Testis (tissue), 3 donors: ENCODE results near the gene CD72. TPM values are rescaled to one million over a fixed set of nuclear protein-coding genes. Genes with fewer than 3 reads are reported as not detected.

Source experiments
- DNase-seq: peaks from one replicate; pipeline ENCODE4 v3.0.0-alpha.2; 2019
- H3K27ac ChIP-seq, 2 donors: fragments of 200-600 bp; sonication (generic); one replicate each; pipeline ENCODE4 v1.5.1; 2019
- H3K27me3 ChIP-seq: fragments of 200-600 bp; sonication (generic); one replicate; pipeline ENCODE4 v1.5.1; 2019
- H3K36me3 ChIP-seq: fragments of 200-600 bp; sonication (generic); one replicate; pipeline ENCODE4 v1.5.1; 2017; ENCODE audit warnings: low read depth; ENCODE audit errors: missing control alignments
- H3K4me1 ChIP-seq: fragments of 200-600 bp; sonication (generic); one replicate; pipeline ENCODE4 v1.5.1; 2019
- H3K4me3 ChIP-seq, 2 donors: fragments of 200-600 bp; sonication (generic); one replicate each; pipeline ENCODE4 v1.5.1; 2017 to 2019
- H3K9me3 ChIP-seq: fragments of 200-600 bp; sonication (generic); one replicate; pipeline ENCODE4 v1.5.1; 2017
- POLR2A ChIP-seq: fragments of 450-650 bp; IDR thresholded peaks from one replicate; pipeline ENCODE4 v1.6.1; 2017; ENCODE audit warnings: antibody characterized with exemption, mild to moderate bottlenecking, moderate library complexity
- WGBS, 2 donors: methylation state at CpG; one replicate each; pipeline ENCODE4 v1.1.5; 2018; 5-methylcytosine and 5-hydroxymethylcytosine counted together
- intact Hi-C: fragments of 100-400 bp; cut with DNase I; formaldehyde crosslinking; loops from one replicate; pipeline ENCODE4 v1.15.1; 2023; ENCODE audit warnings: low total_unique reads
- polyA plus RNA-seq: library from polyadenylated mRNA; stranded (reverse); fragments of 350-450 nt; fragmentation: Illumina TruSeq; extraction: RNeasy Lipid Tissue Mini Kit (QIAGEN cat#74804); gene quantifications from one replicate; pipeline ENCODE4 v1.2.3, GENCODE V29; 2014; ENCODE audit warnings: low read depth, low replicate concordance; ENCODE audit not compliant: insufficient read depth
- total RNA-seq, 2 donors: library from RNA; depleted of rRNA; stranded (reverse); fragments of >200 nt; gene quantifications; one replicate each; pipeline ENCODE4 v1.2.3, GENCODE V29; 2016
- TF ChIP-seq, protein P1 (sequence below), 3 experiments: fragments of 450-650 bp in 2 of 3; fragments of 200-600 bp in 1 of 3; sonication (generic) in 1 of 3; IDR thresholded peaks; one replicate each; pipeline ENCODE4 v1.5.1; 2016 to 2019; ENCODE audit warnings: antibody characterized with exemption in 3 of 3, mild to moderate bottlenecking in 2 of 3, moderate library complexity in 1 of 3

CD72 gene
- total and polyA plus RNA-seq, 3 donors from 2014 or later: 0.63 to 3.2 (median 0.99) TPM

DNA sequence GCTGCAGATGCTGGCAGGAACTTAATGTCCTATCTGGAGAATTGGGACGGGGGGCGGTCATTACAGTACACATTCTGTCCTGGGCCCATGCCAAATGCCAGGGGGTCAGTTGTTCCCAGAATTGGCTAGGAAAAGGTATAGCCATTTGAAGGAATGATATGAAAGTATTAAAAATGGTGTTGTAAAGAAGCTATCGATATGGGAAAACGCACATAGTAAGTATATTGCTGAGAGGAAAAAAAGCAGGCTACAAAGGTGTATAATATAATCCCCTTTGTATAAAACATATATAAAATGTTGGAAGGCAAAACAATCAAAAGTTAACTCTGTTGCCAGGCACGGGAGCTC, 47.2 kb upstream of the CD72 start:
- no peaks in the 10 kb centered on the region for H3K36me3 ChIP-seq
- intact Hi-C loops: loop anchor here (10.0 kb wide), 1 partner anchor 59 kb away; no protein-coding TSS in a partner anchor
- DNase-seq: no peak
- no peaks in the 10 kb centered on the region for H3K27me3 ChIP-seq
- no peaks in the 10 kb centered on the region for H3K9me3 ChIP-seq
- H3K4me3 ChIP-seq: peak overlapping the region; percentile 53 to 63
- no peak for TF ChIP-seq POLR2A
- TF ChIP-seq, protein P1, sequence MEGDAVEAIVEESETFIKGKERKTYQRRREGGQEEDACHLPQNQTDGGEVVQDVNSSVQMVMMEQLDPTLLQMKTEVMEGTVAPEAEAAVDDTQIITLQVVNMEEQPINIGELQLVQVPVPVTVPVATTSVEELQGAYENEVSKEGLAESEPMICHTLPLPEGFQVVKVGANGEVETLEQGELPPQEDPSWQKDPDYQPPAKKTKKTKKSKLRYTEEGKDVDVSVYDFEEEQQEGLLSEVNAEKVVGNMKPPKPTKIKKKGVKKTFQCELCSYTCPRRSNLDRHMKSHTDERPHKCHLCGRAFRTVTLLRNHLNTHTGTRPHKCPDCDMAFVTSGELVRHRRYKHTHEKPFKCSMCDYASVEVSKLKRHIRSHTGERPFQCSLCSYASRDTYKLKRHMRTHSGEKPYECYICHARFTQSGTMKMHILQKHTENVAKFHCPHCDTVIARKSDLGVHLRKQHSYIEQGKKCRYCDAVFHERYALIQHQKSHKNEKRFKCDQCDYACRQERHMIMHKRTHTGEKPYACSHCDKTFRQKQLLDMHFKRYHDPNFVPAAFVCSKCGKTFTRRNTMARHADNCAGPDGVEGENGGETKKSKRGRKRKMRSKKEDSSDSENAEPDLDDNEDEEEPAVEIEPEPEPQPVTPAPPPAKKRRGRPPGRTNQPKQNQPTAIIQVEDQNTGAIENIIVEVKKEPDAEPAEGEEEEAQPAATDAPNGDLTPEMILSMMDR (IDR thresholded peaks at IDR 0.05): no peak
- peak overlapping the region in 1 of 2 donors; percentile 37 for H3K27ac ChIP-seq
- peaks cover 14% of the 10 kb centered on the region for H3K4me1 ChIP-seq
- 21 to 24% methylated on average over 5 of the region's 5 CpGs for WGBS, 2 donors

DNA sequence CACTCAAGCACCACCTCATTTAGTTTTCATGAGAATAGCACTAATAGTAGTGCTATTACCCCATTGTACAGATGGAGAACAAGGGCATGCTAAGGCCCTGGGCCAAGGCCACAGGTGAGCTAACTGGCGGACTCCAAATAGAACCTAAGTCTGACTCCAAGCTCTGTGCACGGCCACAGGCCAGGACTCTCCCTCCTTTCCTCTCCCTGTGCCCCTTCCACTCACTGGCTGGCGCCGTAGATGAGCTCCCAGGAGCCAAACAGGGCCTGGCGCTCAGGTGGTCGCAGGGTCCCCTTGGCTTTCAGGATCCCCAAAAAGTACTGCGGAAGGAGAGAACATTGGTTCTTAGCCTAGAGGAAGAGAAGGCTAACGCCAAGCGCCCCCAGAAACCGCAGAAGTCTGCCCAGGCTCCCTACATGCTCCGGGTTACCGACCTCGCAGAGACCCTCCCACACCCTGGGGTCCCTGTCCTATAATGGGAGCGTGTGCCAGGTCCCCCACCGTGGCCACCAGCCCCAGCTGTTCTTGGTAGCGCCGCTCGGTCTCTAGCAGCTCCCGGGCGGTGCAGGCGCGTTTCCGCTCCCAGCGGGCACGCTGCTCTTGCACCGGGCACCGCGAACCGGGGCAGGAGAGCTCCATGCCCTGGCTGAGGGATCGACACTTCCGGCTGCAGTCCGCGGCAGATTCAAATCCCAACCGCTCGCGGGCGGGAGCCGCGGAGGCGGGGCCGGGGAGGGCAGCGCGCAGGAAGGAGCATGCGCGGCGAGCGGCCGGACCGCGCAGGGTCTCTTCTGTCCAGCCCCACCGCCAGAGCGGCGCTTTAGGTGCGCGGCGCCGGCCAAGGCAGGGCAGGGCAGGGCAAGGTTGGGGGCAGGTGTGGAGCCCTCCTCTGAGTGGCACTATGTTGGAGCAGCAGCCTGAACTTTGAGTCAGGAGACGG, 46.6 kb upstream of the CD72 start, which contains the start of gene ARHGEF39:
Gene ARHGEF39 (minus strand): TSS at position 665 of the 940 bp plus-strand sequence. CDS start 26 bp downstream, at position 639.
- Histone ChIP-seq H3K4me3 (peak within 1 kb of the TSS; percentile 53 to 63), H3K4me1 (peaks cover 14% of the 10 kb centered on the region), H3K27ac (peak within 1 kb of the TSS; percentile 22 to 37), H3K27me3 (no peaks in the 10 kb centered on the region), H3K36me3 (no peaks in the 10 kb centered on the region), H3K9me3 (no peaks in the 10 kb centered on the region)
- 8 to 16% methylated on average over 18 to 49 of the region's 58 CpGs for WGBS, 2 donors
- peak; percentile 84 for DNase-seq
- intact Hi-C loops: loop anchor here (10.0 kb wide), 1 partner anchor 60 kb away; no protein-coding TSS in a partner anchor
- no peak for TF ChIP-seq POLR2A
- TF ChIP-seq, protein P1 (IDR thresholded peaks at IDR 0.05): no peak

DNA sequence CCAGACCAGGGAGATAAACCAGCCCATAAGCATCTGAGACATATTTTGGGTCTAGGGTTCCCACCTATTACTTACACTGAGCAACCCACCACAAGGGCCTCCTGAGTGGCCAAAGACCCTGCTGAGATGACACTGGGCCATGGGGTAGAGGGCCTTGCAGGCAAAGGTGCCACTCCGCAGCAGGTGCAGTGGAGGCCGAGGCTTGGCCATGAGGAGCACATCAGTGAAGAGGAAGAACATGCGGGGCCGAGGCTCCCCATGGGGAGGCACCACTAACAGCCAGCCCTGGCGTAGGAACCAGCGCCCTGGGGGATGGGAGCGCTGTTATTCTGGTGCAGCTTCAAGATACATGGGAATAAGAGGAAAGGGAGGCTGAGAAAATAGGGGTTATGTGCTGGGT, 44.2 kb upstream of the CD72 start:
- WGBS, 2 donors: 90 to 91% methylated on average over 3 to 7 of the region's 7 CpGs
- H3K27ac ChIP-seq: no peak overlapping the region
- no peaks in the 10 kb centered on the region for H3K9me3 ChIP-seq
- H3K36me3 ChIP-seq: no peaks in the 10 kb centered on the region
- no peaks in the 10 kb centered on the region for H3K27me3 ChIP-seq
- TF ChIP-seq POLR2A: no peak
- TF ChIP-seq, protein P1 (IDR thresholded peaks at IDR 0.05): no peak
- DNase-seq: no peak
- H3K4me1 ChIP-seq: peaks cover 19% of the 10 kb centered on the region
- intact Hi-C loops: loop anchor here (10.0 kb wide), 1 partner anchor 62 kb away; no protein-coding TSS in a partner anchor
- no peak overlapping the region for H3K4me3 ChIP-seq

DNA sequence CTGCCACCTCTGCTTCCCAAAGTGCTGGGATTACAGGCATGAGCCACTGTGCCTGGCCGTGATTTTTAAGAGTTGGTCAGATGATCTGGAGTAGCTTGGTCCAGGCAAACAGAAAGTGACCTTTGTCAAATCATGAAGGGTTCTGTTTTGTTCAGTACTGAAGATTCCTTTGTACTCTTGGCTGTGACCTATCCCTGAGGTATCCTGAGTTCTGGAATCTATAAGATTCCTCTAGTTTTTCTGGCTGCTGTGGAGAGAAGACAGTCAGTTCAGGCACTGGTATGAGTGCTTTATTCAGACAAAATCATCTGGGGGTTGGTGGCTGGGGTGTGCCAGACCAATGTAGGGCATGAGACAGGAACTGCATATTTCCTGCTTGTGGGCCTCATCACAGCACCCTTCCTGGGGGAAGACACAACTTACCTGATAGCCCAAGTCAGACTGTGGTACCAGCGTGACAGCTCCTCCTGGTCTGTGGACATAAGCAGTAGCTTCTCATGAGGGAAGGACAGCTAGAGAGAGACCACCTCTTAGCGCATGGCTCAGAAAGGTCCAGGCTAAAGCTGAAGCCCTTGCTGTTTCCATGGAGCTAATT, 43.6 kb upstream of the CD72 start:
- H3K4me3 ChIP-seq: no peak overlapping the region

More for the DNA sequence above, 43.6 kb upstream of the CD72 start:
- H3K27ac ChIP-seq: peak overlapping the region; percentile 36 to 77
- no peak for DNase-seq
- WGBS, 2 donors: 74 to 89% methylated on average over 3 of the region's 3 CpGs
- H3K27me3 ChIP-seq: no peaks in the 10 kb centered on the region
- H3K36me3 ChIP-seq: no peaks in the 10 kb centered on the region
- no peaks in the 10 kb centered on the region for H3K9me3 ChIP-seq
- peaks cover 19% of the 10 kb centered on the region for H3K4me1 ChIP-seq
- no peak for TF ChIP-seq POLR2A
- TF ChIP-seq, protein P1 (IDR thresholded peaks at IDR 0.05): no peak
- intact Hi-C loops: loop anchor here (10.0 kb wide), 1 partner anchor 63 kb away; no protein-coding TSS in a partner anchor
